Hepatocyte (in vitro differentiated cells): ENCODE measurements around the gene CILP2.

Source experiments
- EZH2 ChIP-seq: fragments of 200-600 bp; sonication (generic); IDR thresholded peaks from 2 replicates; pipeline ENCODE4 v1.6.1; 2016; ENCODE audit warnings: antibody characterized with exemption, mild to moderate bottlenecking, borderline replicate concordance
- TF ChIP-seq, protein P1 (sequence below): fragments of 200-600 bp; sonication (generic); IDR thresholded peaks from 2 replicates; pipeline ENCODE4 v1.5.1; 2016; ENCODE audit warnings: antibody characterized with exemption, mild to moderate bottlenecking; ENCODE audit not compliant: poor library complexity

DNA sequence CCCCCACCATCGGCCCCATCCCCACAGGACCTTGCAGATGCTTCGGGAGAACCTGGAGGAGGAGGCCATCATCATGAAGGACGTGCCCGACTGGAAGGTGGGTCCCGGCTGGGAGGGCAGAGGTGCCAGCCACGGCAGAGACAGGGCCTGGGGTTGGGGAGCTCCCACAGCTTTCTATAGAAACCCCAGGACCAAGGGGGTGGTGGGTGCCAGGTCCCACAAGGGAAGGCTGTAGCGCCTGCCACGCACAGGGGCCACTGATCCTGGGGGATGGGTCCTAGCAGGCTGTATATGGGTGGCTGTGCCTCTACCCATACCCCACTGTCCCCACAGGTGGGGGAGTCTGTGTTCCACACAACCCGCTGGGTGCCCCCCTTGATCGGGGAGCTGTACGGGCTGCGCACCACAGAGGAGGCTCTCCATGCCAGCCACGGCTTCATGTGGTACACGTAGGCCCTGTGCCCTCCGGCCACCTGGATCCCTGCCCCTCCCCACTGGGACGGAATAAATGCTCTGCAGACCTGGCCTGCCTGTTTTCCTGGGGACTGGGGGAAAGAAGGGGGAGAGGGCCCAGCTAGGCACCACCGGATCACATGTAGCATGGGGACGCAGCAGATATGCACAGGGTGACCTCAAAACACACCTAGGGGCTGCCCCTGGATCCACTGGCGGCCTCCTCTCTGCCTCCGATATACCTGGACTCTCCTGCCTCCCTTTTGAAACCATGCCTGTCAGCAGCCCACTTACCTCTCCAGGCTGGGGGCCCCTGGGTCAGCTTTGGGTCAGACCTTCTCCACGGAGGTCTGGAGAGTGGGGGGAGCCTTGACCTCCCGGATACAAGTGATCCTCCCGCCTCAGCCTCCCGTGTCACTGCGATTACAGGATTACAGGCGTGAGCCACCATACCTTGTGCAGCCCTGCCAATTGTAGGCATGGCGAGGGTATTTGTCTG, 10.1 kb upstream of the CILP2 start:
- TF ChIP-seq, protein P1, sequence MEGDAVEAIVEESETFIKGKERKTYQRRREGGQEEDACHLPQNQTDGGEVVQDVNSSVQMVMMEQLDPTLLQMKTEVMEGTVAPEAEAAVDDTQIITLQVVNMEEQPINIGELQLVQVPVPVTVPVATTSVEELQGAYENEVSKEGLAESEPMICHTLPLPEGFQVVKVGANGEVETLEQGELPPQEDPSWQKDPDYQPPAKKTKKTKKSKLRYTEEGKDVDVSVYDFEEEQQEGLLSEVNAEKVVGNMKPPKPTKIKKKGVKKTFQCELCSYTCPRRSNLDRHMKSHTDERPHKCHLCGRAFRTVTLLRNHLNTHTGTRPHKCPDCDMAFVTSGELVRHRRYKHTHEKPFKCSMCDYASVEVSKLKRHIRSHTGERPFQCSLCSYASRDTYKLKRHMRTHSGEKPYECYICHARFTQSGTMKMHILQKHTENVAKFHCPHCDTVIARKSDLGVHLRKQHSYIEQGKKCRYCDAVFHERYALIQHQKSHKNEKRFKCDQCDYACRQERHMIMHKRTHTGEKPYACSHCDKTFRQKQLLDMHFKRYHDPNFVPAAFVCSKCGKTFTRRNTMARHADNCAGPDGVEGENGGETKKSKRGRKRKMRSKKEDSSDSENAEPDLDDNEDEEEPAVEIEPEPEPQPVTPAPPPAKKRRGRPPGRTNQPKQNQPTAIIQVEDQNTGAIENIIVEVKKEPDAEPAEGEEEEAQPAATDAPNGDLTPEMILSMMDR: no peak
- TF ChIP-seq EZH2: no peak
